HG02840 (cell line): Measurements from ENCODE around the gene YIPF2.
"Not testable (repeated sequence)": the region's sequence is repeated elsewhere in the genome, so short reads cannot be mapped to it uniquely, and the experiment has no call there.

Experiments used
- ATAC-seq: cut with Tn5 transposase; IDR thresholded peaks from one replicate; pipeline ENCODE4 v1.9.1; 2021; ENCODE audit warnings: mild to moderate bottlenecking, moderate library complexity, moderate number of reproducible peaks; ENCODE audit not compliant: unreplicated experiment, low FRiP score

YIPF2 gene

GRCh38 chr19:10943412-10943811, 15.0 kb upstream of the YIPF2 start:
- ATAC-seq = not testable (repeated sequence)

DNA sequence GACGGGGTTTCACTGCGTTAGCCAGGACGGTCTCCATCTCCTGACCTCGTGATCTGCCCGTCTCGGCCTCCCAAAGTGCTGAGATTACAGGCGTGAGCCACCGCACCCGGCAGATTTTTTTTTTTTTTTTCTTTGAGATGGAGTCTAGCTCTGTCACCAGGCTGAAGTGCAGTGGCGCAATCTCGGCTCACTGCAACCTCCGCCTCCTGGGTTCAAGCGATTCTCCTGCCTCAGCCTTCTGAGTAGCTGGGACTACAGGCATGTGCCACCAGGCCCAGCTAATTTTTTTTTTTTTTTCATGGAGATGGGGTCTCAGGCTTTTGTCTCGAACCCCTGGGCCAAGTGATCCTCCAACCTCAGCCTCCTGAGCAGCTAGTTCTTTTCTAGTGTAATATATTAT, 13.2 kb upstream of the YIPF2 start:
- not testable (repeated sequence) for ATAC-seq

GRCh38 chr19:10936661-10937084, 8.2 kb upstream of the YIPF2 start:
- no peak for ATAC-seq

DNA sequence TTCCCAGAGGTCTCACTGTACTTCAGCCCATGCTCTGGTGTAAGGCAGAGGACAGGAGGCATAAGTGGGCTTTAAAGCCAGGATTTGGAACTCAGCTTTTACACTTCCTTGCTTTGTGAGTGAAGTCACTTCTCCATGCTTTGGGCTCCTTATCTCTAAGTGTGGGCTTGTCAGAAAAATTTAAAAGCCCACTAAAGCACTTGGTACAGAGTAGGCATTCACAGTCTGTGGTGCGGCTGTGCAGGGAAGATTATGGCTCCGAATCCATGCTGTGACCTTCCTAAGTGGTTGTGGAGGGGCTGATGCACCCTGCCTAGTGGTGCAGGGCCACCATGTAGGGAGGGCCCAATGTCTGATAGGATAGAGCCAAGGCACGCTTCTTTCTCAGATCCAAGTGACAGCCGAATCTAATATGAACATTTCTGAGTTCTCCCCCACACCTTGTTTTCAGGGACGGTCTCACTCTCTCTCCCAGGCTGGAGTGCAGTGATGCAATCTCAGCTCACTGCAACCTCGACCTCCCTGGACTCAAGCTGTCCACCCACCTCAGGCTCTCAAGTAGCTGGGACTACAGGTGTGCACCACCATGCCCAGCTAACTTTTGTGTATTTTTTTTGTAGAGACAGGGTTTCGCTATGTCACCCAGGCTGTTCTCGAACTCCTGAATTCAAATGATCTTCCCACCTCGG, 7.1 kb upstream of the YIPF2 start:
- ATAC-seq = no peak

DNA sequence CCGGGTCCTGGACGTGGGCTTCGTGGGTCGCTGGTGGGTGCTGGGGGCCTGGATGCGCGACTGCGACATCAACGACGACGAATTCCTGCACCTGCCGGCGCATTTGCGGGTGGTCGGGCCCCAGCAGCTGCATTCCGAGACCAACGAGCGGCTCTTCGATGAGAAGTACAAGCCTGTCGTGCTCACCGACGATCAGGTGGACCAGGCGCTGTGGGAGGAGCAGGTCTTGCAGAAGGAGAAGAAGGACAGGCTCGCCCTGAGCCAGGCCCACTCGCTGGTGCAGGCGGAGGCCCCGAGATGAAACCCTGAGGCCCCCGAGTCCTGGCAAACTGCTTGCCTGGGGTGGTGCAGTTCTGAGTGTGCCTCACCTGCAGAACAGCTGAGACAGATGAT, 959 bp upstream of the YIPF2 start:
- no peak for ATAC-seq

GRCh38 chr19:10927730-10928562, 493 bp downstream of the YIPF2 start:
- peak; percentile 1 for ATAC-seq

GRCh38 chr19:10924597-10924996, 3.8 kb downstream of the YIPF2 start:
- no peak for ATAC-seq

GRCh38 chr19:10923260-10924112, 5.0 kb downstream of the YIPF2 start:
- ATAC-seq = no peak

- ATAC-seq = no peak
Observed at GRCh38 chr19:10922638-10923014, 5.8 kb downstream of the YIPF2 start.

DNA sequence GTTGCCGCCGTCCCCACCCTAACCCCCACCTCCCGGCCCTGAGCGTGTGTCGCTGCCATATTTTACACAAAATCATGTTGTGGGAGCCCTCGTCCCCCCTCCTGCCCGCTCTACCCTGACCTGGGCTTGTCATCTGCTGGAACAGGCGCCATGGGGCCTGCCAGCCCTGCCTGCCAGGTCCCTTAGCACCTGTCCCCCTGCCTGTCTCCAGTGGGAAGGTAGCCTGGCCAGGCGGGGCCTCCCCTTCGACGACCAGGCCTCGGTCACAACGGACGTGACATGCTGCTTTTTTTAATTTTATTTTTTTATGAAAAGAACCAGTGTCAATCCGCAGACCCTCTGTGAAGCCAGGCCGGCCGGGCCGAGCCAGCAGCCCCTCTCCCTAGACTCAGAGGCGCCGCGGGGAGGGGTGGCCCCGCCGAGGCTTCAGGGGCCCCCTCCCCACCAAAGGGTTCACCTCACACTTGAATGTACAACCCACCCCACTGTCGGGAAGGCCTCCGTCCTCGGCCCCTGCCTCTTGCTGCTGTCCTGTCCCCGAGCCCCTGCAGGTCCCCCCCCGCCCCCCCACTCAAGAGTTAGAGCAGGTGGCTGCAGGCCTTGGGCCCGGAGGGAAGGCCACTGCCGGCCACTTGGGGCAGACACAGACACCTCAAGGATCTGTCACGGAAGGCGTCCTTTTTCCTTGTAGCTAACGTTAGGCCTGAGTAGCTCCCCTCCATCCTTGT, 6.4 kb downstream of the YIPF2 start:
- ATAC-seq = no peak

GRCh38 chr19:10921199-10921909, 7.1 kb downstream of the YIPF2 start:
- no peak for ATAC-seq

- ATAC-seq = no peak
Observed at GRCh38 chr19:10920781-10921180, 7.7 kb downstream of the YIPF2 start.

DNA sequence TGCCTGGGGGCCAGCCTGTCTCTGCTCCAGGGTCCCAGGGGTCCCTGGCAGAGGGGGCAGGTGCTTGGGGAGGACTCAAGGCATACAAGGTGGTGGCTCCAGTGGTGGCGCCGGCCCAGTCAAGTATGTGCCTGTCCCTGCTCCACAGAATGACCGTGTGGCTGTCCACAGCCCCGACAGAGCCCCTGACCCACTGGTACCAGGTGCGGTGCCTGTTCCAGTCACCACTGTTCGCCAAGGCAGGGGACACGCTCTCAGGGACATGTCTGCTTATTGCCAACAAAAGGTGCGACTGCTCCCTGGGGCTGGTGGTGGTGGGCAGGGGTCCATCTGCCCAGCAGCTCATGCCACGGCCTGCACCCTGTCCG, 8.2 kb downstream of the YIPF2 start:
- no peak for ATAC-seq

GRCh38 chr19:10919352-10920287, 8.8 kb downstream of the YIPF2 start:
- no peak for ATAC-seq

DNA sequence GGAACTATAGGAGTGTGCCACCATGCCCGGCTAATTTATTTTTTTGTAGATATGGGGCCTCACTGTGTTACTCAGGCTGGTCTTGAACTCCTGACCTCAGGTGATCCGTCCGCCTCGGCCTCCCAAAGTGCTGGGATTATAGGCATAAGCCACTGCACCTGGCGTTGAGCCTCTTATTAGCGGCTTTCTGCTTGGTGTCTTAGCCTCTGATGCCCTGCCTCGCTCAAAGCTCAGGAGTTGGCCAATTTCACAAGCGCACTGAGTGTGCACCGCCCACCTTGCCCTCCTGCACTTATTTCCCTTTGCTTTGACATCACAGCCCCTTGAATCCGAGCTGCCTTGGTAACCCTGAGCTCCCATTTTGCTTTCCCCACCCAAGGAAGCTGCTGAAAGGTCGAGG, 10.1 kb downstream of the YIPF2 start:
- ATAC-seq = no peak

DNA sequence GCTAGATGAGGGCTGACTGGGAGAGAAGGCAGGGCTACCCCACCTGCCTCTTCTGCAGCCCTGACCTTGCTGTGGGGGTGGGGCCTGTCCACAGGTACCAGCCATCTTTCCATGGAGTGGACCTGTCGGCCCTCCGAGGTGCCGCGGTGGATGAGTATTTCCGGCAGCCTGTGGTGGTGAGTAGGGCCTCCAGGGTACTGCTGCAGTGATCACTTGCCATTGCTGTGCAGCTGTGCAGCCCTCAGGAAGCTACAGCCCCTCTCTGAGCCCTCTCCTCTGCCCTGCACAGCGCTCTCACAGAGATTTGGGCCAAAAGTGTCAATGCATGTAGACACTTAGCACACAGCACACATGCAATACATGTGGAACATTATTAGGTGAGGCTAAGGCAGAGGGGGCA, 11.8 kb downstream of the YIPF2 start:
- ATAC-seq = no peak

DNA sequence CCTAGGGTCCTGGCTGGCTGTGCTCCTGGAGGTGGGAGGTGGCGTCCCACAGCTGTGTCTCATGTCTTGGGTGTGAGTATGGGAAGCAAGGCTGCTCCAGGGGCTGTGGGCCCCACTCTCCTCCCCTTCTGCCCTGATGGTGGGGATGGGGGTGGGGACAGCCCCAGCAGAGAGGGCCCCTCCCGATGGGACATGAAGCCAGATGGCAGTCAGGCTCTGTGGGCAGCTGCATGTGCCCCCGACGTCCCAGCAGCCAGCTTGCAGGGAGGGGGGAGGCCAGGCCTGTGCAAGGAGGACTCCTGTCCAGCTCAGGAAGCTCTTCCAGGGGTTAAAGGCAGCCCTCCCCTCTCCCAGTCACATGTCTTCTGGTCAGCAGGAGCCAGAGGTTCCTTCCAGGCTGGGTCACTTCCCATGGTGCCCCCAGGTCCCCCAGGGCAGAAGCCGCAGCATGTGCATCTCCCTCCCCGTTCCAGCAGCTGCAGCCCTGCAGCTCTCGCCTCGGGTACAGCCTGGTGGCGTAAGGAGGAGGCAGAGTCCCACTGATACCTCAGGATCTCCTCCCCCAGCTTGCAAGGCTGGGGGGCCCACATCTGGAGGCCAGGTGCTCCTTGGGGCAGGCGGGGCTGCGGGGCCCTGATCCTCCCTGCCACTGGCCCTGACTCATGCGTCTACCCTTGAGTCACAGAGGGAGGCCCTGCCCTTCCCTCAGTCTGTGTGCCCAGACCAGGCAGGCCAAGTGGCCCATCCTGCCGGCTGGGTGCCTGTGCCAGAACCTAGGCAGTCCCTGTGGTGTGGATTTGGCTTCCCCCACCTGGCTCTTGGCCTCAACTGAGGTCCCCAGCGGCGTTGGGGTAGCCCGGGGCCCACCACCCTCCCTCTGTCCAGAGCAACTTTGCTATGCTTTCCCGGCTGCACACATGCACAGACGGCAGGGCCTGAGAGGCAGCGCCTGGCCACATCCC, 13.0 kb downstream of the YIPF2 start:
- ATAC-seq = no peak
